Pancreas (tissue), 10 donors: ENCODE measurements around the gene BTBD16. TPM values are rescaled to one million over a fixed set of nuclear protein-coding genes. Genes with fewer than 3 reads are reported as not detected.

Experiments
- ATAC-seq, 4 donors: fragments of 200-7000 bp; cut with Tn5 transposase; one replicate each; pipeline versions ENCODE4 v1.8.0 to v1.9.1; 2020; ENCODE audit warnings: mild to moderate bottlenecking in 4 of 4, moderate library complexity in 4 of 4
- DNase-seq, 6 donors: peaks; one replicate each; pipeline ENCODE4 v3.0.0-alpha.2; 2020
- FAIRE-seq: peaks from 2 replicates; lab custom pipeline; 2012; peaks lifted over from hg19 to GRCh38; lab: Jason Lieb, UNC
- H3K27ac ChIP-seq, 4 donors: fragments of 200-600 bp; sonication (generic); 1 replicate in 3 of 4; 2 replicates in 1 of 4; pipeline versions ENCODE4 v1.5.0 to v1.8.0; 2020
- H3K27me3 ChIP-seq, 4 donors: fragments of 200-600 bp; one replicate each; pipeline ENCODE4 v1.8.0; 2021
- H3K36me3 ChIP-seq, 3 donors: fragments of 200-600 bp; sonication (generic) in 1 of 3; one replicate each; pipeline versions ENCODE4 v1.5.0 to v1.8.0; 2020 to 2021
- H3K4me1 ChIP-seq, 3 donors: fragments of 200-600 bp; one replicate each; pipeline ENCODE4 v1.8.0; 2021
- H3K4me3 ChIP-seq, 4 donors: fragments of 200-600 bp; sonication (generic) in 2 of 4; one replicate each; pipeline versions ENCODE4 v1.5.0 to v1.8.0; 2020 to 2021
- H3K9me3 ChIP-seq, 4 donors: fragments of 200-600 bp; one replicate each; pipeline ENCODE4 v1.8.0; 2021
- CTCF ChIP-seq, 4 donors: fragments of 200-600 bp; sonication (generic) in 3 of 4; IDR thresholded peaks; one replicate each; pipeline versions ENCODE4 v1.5.0 to v1.8.0; 2021; ENCODE audit warnings: antibody characterized with exemption in 4 of 4
- WGBS, 2 donors: extraction: QIAGEN DNeasy Blood & Tissue Kit; methylation state at CpG; one replicate each; pipeline ENCODE4 v1.1.7; 2013; 5-methylcytosine and 5-hydroxymethylcytosine counted together
- intact Hi-C, 3 donors: fragments of 100-400 bp; cut with DNase I; formaldehyde crosslinking; loops; one replicate each; pipeline versions ENCODE4 v1.11.1 to v1.14.2; 2022
- polyA plus RNA-seq, 2 donors: library from polyadenylated mRNA; stranded (reverse); fragments of 200-250 nt; gene quantifications; one replicate each; pipeline ENCODE4 v1.2.3, GENCODE V29; 2013
- total RNA-seq, 6 donors: library from RNA; stranded (reverse); fragmentation: NEBNext Ultra II Directional in 4 of 6; extraction: Animal tissue kit (Norgen Biotek cat#: 25700) in 4 of 6; gene quantifications; one replicate each; pipeline versions ENCODE4 v1.2.1 to v1.2.4, GENCODE V29; 2021 to 2023
- donor health status: healthy with polysubstance abuse.
- donor health status: DM: no; HTN: no; CAD: no; lungs with moderate emphysema.
- donor health status: DM: no; HTN: no; CAD: no.
- donor health status: control.
- donor health status: control.
- donor health status: Bipolar disorder and iron deficiency.
- donor health status: DM: yes; HTN: yes; CAD: no.
- donor health status: DM: no; HTN: no; CAD: no.
- donor health status: DM: no; HTN: no; CAD: no.
- donor health status: DM: yes; HTN: yes; CAD: no.

Gene BTBD16
- total and polyA plus RNA-seq, 8 donors, result 0.14 to 0.52 (median 0.34) TPM; not detected in 3

- WGBS, 2 donors, result 96 to 99% methylated on average over 6 of the region's 6 CpGs
- intact Hi-C loops, result no loop called here
Measured at GRCh38 chr10:122240401-122240800, 30.7 kb upstream of the BTBD16 start.

GRCh38 chr10:122241836-122242235 lies 29.3 kb upstream of the BTBD16 start:
- TF ChIP-seq CTCF (IDR thresholded peaks at IDR 0.05), result no peak
- intact Hi-C loops, result no loop called here
- Histone ChIP-seq H3K36me3 (peaks cover 0 to 13% (median 5%) of the 10 kb centered on the region in 3 donors), H3K9me3 (no peaks in the 10 kb centered on the region), H3K27me3 (no peaks in the 10 kb centered on the region), H3K4me3 (no peak overlapping the region), H3K4me1 (no peaks in the 10 kb centered on the region), H3K27ac (no peak overlapping the region)
- FAIRE-seq (no peak), DNase-seq (no peak), ATAC-seq (no peak)
- WGBS, 2 donors, result 89% methylated on average over 8 of the region's 8 CpGs

More at GRCh38 chr10:122240401-122240800, 30.7 kb upstream of the BTBD16 start:
- DNase-seq (no peak), ATAC-seq (no peak), FAIRE-seq (no peak)
- no peaks in the 10 kb centered on the region for H3K9me3 ChIP-seq
- H3K4me3 ChIP-seq, result no peak overlapping the region
- TF ChIP-seq CTCF (IDR thresholded peaks at IDR 0.05), result no peak
- H3K36me3 ChIP-seq, result peaks cover 0 to 13% (median 5%) of the 10 kb centered on the region in 3 donors
- H3K4me1 ChIP-seq, result no peaks in the 10 kb centered on the region
- H3K27ac ChIP-seq, result no peak overlapping the region
- no peaks in the 10 kb centered on the region for H3K27me3 ChIP-seq

GRCh38 chr10:122243550-122243949 lies 27.5 kb upstream of the BTBD16 start:
- no peak overlapping the region for H3K27ac ChIP-seq
- no peaks in the 10 kb centered on the region for H3K4me1 ChIP-seq
- intact Hi-C loops, result no loop called here
- no peak for TF ChIP-seq CTCF (IDR thresholded peaks at IDR 0.05)
- no peak for ATAC-seq
- no peaks in the 10 kb centered on the region for H3K27me3 ChIP-seq
- DNase-seq, result no peak
- no peak overlapping the region for H3K4me3 ChIP-seq
- H3K9me3 ChIP-seq, result no peaks in the 10 kb centered on the region
- 89 to 95% methylated on average over 2 of the region's 2 CpGs for WGBS, 2 donors
- no peak for FAIRE-seq
- peaks cover 0 to 9% (median 5%) of the 10 kb centered on the region in 3 donors for H3K36me3 ChIP-seq

- no peak for TF ChIP-seq CTCF (IDR thresholded peaks at IDR 0.05)
- DNase-seq, result no peak
- H3K27me3 ChIP-seq, result no peaks in the 10 kb centered on the region
- FAIRE-seq, result no peak
- H3K9me3 ChIP-seq, result no peaks in the 10 kb centered on the region
- no peaks in the 10 kb centered on the region for H3K4me1 ChIP-seq
- ATAC-seq, result no peak
- WGBS, 2 donors, result 85 to 92% methylated on average over 11 of the region's 11 CpGs
- H3K4me3 ChIP-seq, result no peak overlapping the region
- intact Hi-C loops, result no loop called here
- no peak overlapping the region for H3K27ac ChIP-seq
- H3K36me3 ChIP-seq, result peaks cover 0 to 5% (median 2%) of the 10 kb centered on the region in 3 donors
Measured at GRCh38 chr10:122244001-122244975, 26.8 kb upstream of the BTBD16 start.

GRCh38 chr10:122245136-122245535 lies 26.0 kb upstream of the BTBD16 start:
- no peak for FAIRE-seq
- no peak for DNase-seq
- ATAC-seq, result no peak
- Histone ChIP-seq H3K36me3 (peaks cover 0 to 5% (median 0%) of the 10 kb centered on the region in 3 donors), H3K9me3 (no peaks in the 10 kb centered on the region), H3K4me3 (no peak overlapping the region), H3K4me1 (no peaks in the 10 kb centered on the region), H3K27ac (no peak overlapping the region), H3K27me3 (no peaks in the 10 kb centered on the region)
- WGBS, 2 donors, result 86 to 93% methylated on average over 4 of the region's 4 CpGs
- no peak for TF ChIP-seq CTCF (IDR thresholded peaks at IDR 0.05)
- intact Hi-C loops, result no loop called here
